ENCODE measurements around the gene TRIOBP.

TRIOBP gene

DNA sequence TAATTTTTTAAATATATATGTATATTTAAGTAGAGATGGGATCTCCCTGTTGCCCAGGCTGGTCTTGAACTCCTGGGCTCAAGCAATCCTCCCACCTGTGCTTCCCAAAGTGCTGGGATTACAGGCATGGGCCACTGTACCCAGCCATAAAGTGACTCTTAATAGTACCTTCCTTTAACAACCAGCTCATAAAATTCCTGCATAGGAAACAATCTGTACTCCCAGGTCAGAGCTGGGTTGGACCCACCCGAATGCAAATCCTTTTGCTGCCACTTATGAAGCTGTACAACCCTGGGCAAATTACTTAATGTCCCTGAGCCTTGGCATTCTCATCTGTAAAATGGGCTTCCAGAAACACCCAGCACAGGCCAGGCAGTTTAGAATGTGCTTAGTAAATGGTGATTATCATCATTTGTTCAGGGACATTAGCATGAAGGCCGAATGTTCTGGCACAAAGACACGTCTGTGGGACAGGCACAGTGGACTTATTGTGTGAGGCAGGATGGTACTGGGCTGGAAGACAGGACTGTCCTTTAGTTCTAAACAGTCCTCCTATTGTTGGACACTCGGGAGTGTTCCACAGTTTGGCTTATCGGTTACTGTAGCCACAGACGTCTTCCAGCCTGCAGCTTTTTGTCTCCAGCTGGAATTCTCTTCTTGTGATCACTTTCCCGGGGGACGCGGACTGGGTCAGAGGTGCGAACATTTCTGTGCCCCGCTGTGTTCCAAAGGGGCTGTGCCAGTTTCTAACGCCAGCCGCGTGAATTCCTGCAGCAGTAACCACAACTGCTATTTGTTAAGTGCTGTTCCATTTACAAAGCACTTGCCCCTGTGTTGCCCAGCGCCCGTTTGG is 32.4 kb upstream of the TRIOBP start:
- no peak for DNase-seq (ENCODE audit: low spot score)

DNA sequence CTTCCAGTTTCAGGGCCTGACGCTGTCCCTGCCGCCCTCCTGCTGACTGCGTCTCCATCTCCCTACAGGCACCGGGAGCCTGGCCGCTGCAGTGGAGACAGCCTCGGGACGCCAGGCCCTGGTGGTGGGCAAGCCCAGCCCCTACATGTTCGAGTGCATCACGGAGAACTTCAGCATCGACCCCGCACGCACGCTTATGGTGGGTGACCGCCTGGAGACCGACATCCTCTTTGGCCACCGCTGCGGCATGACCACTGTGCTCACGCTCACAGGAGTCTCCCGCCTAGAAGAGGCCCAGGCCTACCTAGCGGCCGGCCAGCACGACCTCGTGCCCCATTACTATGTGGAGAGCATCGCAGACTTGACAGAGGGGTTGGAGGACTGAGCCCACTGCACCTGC is 31.4 kb upstream of the TRIOBP start:
- no peak for DNase-seq (ENCODE audit: low spot score)

DNA sequence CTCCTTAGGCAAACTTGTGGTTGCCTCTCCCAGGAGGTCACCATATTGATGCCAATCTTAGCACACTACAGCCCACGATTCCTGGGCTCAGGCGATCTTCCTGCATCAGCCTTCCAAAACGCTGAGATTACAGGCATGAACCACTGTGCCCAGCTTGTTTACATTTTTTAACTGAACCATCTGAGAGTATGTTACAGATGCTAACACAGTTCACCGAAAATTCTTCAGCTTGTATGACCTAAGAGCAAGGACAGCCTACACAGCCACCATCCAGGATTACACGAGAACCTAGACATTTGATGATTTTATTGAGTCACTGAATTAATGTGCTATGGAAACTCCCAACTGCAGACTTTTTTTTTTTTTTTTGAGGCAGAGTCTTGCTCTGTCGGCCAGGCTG is 27.3 kb upstream of the TRIOBP start:
- no peak for DNase-seq (ENCODE audit: low spot score)

DNA sequence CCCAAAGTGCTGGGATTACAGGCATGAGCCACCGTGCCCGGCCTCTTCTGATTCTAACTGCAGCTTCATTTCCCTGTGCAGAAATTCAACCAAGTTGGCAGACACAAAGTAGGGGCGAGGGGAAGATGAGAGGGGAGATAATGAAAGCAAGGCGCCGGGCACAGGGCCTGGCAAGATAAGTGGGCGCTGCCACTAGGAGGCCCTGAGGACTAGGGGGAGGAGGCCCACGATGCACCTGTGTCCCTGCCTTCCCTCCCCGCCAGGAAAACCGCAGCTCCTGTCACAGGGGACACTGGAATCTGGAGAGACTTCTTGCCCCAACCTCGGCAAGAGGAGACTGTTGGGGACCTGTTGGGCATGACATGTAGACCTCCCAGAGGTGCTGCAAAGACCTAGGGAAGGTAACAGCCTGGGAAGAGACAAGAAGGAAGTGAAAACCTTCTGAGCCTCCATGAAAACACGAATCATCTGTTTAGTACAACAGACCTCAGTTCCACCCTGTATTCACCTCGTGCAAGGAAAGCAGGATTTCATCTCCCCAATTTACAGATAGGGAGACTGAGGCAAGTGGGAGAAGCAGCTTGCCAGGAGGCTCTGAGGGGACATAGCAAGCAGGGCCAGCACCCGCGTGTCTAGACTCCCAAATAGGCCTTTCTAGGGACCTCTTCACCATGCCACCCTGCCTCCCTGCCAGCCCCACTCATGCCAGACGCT is 24.5 kb upstream of the TRIOBP start:
- no peak for DNase-seq (ENCODE audit: low spot score)

DNA sequence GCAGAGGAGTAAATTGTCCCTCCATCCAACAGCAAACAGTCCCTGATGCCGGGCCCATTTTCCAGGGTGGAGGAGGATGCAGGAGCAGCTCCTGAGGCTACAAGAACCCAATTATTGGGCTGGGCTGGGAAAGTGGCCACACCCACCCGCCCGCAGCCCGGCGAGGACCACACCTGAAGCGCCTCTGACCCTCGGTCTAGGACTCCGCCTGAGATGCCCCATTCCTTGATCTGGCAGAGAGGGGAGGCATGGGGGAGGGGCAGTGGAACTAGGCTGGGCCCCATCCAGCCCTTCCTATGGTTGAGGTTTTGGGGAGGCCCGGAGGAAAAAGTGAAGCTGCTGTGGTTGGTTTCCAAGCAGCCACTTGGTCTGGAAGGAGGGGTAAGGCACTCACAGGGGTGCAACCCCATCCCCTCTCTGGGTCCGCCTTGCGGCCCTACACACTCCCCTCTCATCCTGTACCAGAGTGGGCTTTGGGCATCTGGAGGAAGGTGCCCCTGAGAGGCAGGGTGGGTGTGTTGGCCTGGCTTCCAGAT is 23.9 kb upstream of the TRIOBP start:
- DNase-seq (ENCODE audit: low spot score), result no peak

DNA sequence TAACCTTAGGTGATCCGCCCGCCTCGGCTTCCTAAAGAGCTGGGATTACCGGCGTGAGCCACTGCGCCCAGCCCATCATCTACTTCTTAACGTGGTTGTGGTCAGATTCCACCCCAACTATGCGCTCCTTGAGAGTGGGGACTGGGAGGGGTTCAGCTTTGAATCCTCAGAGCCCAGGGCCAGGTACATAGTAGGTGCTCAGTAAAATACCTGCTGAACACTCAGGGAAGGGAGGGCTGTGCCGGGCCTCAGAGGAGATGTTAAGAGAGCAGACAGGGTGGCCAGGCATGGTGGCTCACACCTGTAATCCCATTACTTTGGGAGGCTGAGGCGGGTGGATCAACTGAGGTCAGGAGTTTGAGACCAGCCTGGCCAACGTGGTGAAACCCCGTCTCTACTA is 22.6 kb upstream of the TRIOBP start:
- no peak for DNase-seq (ENCODE audit: low spot score)

DNA sequence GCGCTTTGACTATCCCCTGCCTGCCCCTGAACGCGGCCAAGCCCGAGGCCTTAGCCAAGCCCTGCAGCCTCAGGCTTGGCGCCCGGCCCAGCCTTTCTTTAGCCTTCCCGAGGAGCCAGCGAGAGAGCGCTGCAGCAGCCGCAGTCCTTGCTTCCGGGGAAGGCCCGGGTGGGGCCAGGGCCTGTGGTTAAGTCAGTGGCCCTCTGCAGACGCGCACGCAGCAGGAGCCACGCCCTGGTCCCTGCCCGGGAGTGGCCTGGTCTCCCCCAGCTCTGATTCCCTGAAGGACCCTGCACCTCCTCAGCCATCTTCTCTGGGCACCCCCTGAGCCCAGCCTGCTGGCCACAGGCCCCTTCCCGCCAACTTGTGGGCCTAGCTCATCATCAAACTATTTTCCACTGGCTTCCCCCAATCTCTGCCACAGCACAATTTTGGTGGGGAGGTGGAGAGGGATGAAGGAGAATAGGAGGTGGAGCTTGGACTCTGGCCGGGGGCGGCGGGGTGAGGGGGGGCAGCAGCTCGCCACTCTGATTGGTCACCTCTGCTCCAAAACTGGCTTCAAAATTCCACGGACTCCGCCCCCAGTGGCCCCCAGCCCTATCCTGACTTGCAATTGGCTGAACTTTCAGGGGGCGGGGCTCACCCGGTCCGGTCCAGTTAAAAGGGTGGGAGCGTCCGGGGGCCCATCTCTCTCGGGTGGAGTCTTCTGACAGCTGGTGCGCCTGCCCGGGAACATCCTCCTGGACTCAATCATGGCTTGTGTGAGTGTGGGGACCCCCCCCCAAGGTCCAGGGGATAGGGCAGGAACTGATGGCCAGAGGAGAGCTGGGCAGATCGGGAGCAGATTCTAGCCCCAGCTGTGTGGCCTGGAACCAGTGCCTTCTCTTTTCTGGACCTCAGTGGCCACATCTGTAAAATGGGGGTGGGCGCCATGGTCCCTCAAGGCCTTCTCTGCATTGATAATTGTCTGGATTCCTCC is 21.6 kb upstream of the TRIOBP start, which contains the start of gene LGALS1:
TSS of gene LGALS1 (plus strand) at position 686 of the 979 bp plus-strand sequence. CDS start at position 753, 67 bp downstream.
- DNase-seq (ENCODE audit: low spot score), result peak; percentile 91

DNA sequence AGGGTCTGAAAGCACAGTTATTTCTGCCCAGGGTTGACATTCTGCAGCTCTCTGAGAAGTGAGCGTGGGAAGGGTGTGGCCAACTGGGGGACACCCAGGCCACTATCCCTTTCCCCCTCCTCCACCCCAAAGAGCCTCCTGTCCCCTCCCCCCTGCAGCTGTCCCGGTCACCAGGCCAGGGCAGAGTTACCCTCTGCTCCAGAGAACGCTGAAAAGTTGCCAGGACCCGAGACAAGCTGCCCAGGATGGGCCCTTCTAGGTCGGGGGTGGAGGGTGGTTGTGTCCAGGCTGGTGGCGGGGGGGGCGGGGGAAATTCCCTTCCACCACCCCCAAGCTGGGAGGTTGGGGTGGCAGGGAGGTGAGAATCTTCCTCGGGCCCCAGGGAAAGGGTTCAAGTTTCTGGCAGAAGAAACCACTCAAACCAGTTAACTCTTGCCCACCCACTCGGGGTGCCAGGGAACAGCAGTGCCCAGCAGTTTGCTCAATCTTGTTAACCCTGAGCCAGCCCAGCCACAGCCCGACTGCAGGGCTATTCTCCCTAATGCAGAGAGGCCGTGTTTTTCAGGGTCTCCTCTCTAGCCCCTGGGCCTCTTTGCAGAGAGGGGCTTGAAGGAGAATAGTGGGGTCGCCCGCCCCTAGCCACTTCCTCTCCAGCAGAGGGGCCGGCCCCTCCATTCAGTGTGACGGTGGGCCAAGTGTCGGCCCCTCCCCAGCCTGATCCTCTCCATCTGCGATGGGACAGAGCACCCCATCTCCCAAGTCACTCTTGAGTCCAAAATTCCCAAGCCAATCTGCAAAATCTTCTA is 20.7 kb upstream of the TRIOBP start:
- DNase-seq (ENCODE audit: low spot score), result peak; percentile 30

DNA sequence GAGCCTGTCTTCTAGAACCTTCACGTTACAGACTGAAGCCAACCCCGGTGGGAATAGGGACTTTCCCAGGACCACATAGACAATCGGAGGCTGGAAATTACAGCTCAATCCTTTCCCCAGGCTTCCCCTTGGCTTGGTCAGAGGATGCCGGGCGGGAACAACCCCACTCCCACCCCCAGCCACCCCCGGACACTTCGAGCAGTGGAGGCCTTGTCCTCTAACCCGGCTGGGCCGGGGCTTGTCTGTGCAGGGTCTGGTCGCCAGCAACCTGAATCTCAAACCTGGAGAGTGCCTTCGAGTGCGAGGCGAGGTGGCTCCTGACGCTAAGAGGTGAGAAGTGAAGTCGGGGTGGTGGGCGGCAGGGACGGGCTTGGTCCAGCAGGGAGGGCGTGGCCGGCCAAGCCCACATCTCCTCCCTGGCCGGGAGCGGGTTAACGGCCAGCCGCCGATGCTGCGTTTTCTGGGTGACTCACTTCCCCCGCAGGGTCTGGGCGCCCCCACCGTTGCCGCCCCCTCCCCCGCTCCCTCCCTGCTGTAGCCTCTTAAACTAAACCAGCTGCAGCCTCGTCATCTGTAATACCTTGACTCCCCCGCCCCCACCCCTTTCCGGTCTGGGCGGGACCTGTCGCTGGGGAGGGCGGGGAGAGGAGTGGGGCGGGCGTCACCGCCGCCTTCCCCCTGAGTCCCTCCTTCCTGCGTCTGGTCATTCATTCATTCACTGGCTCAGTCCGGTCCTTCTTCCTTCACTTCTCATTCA is 19.9 kb upstream of the TRIOBP start:
- DNase-seq (ENCODE audit: low spot score), result peak; percentile 70

DNA sequence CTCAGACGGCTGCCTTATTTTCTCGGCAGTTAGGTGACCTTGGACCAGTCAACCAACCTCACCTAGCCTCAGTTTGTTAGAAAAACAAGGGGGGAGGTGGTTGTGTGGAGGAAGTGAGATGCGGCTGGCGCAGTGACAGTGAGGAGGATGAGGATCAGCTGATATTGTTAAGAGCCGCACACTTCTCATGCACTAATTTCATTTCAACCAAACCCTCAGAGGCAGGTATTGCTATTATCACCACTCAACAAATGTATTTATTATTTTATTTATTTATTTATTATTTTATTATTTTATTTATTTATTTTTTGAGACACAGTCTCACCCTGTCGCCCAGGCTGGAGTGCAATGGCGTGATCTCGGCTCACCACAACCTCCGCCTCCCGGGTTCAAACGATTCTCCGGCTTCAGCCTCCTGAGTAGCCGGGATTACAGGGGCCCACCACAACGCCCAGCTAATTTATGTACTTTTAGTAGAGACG is 19.3 kb upstream of the TRIOBP start:
- no peak for DNase-seq (ENCODE audit: low spot score)

DNA sequence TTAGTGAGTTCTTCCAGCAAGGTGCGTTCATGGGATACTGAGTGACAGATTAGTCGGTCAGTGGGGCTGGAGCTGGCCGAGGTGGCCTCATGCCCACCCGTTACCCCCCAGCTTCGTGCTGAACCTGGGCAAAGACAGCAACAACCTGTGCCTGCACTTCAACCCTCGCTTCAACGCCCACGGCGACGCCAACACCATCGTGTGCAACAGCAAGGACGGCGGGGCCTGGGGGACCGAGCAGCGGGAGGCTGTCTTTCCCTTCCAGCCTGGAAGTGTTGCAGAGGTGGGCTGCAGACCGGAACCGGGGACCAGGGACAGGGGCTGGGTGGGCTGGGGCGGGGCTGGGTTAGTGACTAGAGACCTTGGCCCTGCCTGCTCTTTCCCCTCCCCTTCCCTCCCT is 18.5 kb upstream of the TRIOBP start:
- DNase-seq (ENCODE audit: low spot score), result no peak

DNA sequence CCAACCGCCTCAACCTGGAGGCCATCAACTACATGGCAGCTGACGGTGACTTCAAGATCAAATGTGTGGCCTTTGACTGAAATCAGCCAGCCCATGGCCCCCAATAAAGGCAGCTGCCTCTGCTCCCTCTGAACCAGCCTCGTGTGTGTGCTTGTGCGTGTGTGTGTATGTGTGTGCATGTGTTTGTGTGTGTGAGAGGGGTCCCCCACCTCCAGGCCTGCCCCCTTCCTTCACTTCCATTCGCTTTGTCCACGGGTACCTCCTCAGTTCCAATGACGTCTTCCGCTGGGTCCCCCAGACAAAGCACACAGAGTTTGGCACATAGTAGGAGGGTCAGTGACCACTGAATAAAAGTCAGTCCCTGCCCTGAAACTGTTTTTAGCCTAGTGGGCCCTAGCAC is 17.2 kb upstream of the TRIOBP start:
- no peak for DNase-seq (ENCODE audit: low spot score)

DNA sequence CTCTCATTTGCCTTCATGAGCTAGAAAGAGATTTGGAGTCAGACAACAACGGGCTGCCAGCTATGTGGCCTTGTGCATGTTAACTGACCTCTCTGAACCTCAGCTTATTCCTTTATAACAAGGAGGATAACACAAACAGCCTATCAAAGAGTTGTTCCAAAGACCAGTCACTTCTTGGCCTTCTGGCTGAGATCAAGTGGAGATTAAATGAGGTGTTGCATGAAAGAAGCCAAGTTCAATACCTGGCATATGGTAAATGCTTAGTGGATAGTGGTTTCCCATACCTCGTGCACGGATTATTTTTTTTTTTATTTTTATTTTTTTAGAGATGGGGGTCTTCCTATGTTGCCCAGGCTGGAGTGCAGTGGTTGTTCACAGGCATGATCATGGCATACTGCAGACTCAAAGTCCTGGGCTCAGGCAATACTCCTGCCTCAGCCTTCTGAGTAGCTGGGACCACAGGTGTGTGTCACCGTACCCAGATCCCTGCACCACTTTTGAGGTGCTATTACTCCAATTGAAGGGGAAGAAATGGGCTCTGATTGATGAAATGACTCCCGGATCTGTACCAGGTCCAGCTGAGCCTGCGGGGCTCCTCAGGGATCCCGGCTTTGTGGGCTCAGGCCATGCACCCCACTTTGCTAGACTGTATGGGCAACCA is 16.5 kb upstream of the TRIOBP start:
- DNase-seq (ENCODE audit: low spot score), result no peak

DNA sequence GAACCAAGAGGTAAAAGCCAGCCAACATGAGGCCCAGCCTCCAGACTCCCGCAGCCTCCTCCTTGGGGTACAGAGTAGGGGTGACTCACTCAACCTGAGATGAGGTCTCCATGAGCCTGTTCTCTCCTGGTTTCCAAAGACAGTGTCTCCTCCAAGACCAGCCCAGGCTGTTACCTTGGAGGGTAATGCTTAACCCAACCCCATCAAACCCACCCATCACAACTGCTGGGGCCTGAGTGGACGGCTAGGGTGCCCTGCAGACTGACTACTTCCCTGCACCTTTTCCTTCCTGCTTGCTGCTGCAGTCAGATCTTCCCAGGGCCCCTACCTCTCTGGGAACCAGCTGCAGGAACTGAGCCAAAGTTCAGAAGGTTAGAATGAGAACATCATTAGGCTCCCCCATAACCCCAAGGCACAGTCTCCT is 15.8 kb upstream of the TRIOBP start:
- DNase-seq (ENCODE audit: low spot score), result no peak

DNA sequence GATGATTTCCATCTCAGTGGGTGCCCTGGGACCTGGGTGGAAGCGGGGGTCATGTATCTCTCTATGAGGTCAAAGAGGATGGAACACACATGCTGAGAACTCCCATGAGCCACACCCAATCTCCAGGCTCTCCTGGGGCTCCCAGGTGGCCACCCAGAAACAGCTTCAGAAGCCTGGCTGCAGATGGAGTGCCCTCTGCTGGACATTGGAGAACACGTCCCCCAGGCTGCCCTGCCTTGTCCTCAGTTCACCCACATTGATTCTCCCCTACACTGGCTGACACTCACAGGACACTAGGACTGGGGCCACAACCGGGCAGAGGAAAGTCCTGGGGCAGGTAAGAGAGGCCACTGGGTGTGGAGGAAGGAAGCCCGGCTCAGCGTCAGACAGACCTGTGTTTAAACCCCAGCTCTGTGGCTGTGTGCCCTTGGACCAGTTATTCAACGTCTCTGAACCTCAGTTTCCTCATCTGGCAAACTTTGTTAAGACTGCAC is 15.2 kb upstream of the TRIOBP start:
- peak; percentile 77 for DNase-seq (ENCODE audit: low spot score)

DNA sequence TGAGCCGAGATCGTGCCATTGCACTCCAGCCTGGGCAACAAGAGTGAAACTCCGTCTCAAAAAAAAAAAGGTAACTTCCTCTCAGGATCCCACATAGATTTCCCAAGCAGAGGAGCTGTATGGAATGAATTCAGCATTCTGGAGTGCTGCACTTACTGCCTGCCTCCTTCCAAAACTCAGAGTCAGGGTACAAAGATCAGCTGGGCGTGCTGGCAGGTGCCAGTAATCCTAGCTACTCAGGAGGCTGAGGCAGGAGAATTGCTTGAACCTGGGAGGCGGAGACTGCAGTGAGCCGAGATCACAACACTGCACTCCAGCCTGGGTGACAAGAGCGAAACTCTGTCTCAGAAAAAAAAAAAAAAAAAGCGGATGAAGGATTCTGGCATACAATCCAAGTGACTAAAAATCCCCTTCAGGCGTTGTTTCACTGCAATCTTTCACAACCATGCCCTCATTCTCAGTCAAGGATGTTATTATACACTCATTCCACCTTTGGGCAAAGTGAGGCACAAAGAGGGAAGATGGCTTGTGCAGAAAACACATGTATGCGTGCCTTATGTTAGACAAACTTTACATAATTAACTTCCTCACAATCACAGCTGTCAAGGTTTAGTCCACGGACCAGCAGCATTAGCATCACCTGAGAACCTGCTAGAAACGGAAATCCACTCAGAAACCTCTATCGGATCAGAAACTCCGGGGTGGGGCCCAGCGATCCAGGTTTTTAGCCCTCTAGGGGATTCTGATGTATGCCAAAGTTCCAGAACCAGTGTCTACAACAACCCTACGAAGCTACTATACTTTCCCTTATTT is 11.8 kb upstream of the TRIOBP start:
- DNase-seq (ENCODE audit: low spot score), result no peak

DNA sequence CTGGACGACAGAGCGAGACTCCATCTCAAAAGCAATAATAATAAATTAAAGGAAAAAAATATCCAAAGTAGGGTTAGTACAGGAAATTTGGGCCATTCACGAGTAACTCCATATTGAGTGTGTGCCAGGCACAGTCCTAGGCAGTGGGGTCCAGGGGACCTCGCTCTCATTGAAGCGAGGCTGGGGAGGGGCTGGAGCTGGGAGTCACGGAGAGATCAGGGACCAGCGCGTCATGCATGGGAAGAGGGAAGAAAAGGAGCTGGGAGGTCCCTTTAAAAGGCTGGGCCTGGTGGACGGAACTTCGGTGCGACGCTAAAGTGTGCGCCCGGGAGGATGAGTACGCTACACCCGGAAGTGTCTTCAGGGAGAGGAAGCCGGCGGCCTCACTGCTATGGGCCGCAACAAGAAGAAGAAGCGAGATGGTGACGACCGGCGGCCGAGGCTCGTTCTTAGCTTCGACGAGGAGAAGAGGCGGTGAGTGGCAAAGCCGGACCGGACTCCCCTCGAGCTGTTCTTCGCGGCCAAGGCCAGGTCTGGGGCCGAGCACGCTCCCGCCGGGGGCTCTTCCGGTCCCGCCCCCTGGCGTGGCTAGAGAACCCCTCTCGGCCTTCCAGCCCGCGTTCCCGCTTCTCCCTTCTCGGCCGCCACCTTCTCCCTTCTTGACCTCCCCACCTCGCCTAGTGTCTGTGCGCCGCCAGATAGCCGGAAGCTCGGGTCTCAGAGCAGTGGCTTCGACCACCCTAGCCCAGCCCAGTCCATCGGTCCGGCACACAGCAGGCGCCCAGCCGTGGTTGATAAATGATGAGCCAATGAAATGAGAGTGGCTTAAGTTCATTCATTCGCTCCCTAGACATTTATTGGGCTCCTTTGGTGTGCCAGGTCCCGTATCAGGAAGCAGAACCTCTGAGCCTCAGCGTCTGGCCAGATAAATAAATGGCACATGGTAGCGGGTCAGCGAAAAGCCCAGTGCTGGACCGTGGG is 10.6 kb upstream of the TRIOBP start, which contains the start of gene NOL12:
TSS of gene NOL12 (plus strand) at position 342 of the 981 bp plus-strand sequence. CDS start at position 392, 50 bp downstream.
- peak; percentile 94 for DNase-seq (ENCODE audit: low spot score)
